Midbrain (tissue), 1 donor: Measurements from ENCODE around the gene CYB5D1.
A peak's percentile ranks its signal among the peaks of the same experiment; 100 is the strongest.
"Not testable (repeated sequence)": the region's sequence is repeated elsewhere in the genome, so short reads cannot be mapped to it uniquely, and the experiment has no call there.

ENCODE experiments used
- DNase-seq: peaks from one replicate; lab custom pipeline; 2025; lab: John Stamatoyannopoulos, UW

Gene CYB5D1, protein sequence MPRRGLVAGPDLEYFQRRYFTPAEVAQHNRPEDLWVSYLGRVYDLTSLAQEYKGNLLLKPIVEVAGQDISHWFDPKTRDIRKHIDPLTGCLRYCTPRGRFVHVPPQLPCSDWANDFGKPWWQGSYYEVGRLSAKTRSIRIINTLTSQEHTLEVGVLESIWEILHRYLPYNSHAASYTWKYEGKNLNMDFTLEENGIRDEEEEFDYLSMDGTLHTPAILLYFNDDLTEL

DNA sequence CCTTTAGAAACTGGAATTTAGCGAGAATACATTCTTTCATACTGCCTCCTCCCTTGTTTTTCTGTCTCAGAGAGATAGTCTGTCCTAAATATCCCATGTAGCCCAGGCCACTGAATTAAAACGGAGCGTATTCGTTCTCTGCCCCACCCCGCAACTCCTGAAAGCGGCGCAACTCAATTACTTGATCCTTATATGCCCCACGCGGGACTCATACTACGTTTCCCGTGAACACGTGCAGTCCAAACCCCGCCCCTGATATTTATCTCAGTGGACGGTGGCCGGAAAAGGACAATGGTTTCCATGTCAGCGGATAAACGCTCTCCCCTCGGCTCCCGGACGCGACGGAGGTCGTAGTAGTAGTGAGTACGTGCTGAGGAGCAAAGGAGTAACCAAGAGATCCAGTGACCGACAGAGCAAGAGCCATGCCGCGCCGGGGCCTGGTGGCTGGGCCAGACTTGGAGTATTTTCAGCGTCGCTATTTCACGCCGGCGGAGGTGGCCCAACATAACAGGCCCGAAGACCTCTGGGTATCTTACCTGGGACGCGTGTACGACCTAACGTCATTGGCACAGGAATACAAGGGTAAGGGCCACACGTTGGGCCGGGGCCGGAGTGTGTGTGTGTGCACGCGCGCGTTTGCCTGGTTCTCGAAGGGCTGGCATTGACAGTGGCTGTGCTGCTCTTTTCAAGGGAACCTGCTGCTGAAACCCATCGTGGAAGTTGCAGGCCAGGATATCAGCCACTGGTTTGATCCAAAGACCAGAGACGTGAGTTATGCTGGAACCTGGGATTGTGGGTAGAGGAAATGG lies at the start of gene CYB5D1:
Gene CYB5D1, plus strand, starts transcription at position 291 of the 809 bp plus-strand sequence. Its CDS starts 132 bp downstream, at position 423.
- DNase-seq = peak; percentile 97

DNA sequence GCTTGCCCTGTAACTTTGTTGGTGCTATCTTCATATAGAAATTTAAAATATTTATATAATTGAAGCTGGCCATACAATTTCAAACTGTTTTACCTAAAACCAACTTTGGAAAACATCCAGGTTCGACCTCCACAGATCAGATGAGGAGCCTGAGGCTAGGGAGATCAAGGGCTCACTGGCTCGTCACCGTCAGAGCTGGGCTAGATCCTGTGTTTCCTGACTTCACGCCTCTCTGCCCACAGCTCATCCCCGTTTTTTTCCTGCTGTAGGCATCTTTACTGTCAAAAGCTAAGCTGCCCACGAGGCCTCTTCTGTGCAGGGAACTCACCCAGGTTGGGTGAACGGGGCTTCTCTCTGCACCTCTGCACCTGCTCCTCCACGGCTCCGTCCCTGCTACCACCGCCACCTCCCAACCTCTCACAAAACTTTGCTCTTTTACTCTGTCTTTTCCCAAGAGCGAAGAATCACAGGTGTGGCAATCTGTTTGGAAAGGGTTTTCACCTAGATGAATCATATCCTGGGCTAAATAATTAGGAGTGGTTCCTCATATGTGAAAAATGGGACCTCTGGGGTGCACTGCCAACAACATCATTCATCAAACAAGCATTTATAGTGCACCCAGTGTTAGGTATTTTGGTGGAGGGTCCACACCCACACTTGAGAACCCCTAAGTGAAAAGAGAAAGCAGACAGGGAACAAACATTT lies 48.6 kb upstream of the CYB5D1 start:
- DNase-seq = no peak

DNA sequence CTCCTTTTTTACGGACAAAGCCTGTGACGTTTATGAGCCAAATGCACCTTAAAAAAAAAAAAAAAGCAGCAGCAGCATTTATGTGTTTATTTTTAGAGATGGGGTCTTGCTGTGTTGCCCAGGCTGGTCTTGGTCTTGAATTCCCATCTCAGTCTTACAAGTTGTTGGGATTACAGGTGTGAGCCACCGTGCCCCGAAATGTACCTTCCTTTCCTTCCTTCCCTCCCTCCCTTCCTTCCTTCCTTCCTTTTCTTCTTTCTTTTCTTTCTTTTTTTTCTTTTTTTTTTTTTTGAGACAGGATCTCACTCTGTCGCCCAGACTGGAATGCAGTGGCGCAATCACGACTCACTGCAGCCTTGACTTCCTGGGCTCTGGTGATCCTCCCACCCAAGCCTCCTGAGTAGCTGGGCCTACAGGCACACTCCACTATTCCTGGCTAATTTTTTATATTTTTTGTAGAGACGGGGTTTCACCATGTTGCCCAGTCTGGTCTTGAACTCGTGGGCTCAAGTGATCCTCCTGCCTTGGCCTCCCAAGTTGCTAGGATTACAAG lies 47.9 kb upstream of the CYB5D1 start:
- DNase-seq = not testable (repeated sequence)

DNA sequence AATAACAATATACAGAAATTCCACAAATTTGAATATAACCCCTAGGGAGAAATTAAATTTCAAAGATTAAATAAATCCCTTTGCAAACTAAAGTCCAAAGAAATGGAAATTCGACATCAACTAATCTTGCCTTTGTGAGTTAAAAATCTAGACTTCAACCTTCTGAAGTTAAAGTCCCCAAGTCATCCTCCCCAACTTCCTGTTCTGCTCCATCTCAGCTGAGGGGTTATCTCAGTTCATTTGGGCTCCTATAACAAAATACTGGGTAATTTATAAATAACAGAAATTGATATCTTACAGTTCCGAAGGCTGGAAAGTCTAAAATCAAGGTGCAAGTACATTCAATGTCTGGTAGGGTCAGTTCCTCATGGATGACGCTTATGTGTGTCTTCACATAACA lies 46.6 kb upstream of the CYB5D1 start:
- DNase-seq = no peak

DNA sequence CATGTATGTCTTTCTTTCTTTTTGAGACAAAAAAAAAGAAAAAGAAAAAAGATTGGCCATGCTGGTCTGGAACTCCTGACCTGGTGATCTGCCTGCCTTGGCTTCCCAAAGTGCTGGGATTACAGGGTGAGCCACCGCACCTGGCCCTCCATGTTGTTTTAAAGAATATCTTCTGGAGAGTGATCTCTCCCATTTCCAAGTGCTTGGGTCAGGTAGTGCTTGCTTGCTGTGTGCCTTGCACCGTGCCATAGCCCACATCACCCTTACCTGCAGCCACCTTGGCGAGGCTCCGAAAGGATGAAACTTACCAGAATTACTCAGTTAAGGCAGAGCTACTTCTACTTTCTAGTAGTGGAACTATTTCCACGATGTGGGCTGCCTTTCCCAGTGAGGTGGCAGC lies 42.8 kb upstream of the CYB5D1 start:
- no peak for DNase-seq

DNA sequence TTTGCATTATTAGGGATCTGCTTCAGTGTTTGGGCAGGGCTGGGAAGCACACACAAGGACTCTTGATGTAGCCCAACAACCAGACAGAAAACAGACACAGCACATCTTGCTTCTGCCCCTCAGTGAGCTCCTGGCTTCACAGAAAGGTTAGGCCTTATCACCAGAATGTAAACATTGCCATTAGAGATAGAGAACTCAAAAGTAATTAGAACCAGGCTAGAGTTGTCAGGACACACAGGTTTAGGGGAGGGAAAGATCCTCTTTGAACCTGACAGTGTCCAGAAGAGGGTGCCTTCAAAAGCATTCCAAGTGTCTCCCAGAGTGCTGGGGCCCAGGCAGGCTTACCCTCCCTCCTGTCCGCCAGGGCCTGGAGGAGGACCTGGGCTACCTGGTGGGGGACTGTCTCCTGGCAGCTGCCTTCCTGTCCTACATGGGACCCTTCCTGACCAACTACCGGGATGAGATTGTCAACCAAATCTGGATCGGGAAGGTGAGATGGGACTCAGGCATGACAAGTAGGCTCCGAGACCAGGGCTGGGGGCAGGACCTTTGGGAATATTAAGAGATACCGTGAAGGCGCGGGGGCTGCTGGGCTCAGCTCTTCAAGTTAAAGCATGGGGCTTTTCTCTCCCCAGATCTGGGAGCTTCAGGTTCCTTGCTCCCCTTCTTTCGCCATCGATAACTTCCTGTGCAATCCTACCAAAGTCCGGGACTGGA lies 40.7 kb upstream of the CYB5D1 start:
- no peak for DNase-seq

DNA sequence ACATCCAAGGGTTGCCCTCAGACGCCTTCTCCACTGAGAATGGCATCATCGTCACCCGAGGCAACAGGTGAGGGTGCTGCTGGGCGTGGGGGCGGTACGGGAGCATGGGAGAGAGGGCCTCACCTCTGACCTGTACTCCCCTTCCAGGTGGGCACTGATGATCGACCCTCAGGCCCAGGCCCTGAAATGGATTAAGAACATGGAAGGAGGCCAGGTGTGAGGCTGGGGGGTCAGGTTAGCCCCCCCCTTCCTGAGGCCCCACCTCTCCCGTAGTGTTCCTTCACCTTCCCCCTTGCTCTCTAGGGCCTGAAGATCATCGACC lies 40.2 kb upstream of the CYB5D1 start:
- no peak for DNase-seq

DNA sequence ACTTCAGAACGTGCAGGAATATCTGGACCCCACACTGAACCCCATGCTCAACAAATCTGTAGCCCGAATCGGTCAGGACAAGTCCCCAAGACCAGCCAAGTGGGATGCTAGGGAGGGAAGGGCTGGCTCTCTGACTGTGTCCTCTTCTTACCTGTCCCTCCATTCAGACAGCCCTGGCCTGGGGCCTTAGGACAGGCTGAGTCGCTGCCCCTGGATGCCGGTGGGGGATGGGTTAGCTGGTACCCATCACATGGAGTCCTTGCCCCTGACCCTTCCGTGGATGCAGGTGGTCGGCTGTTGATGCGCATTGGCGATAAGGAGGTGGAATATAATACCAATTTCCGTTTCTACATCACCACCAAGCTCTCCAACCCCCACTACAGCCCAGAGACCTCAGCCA lies 39.8 kb upstream of the CYB5D1 start:
- DNase-seq = no peak

DNA sequence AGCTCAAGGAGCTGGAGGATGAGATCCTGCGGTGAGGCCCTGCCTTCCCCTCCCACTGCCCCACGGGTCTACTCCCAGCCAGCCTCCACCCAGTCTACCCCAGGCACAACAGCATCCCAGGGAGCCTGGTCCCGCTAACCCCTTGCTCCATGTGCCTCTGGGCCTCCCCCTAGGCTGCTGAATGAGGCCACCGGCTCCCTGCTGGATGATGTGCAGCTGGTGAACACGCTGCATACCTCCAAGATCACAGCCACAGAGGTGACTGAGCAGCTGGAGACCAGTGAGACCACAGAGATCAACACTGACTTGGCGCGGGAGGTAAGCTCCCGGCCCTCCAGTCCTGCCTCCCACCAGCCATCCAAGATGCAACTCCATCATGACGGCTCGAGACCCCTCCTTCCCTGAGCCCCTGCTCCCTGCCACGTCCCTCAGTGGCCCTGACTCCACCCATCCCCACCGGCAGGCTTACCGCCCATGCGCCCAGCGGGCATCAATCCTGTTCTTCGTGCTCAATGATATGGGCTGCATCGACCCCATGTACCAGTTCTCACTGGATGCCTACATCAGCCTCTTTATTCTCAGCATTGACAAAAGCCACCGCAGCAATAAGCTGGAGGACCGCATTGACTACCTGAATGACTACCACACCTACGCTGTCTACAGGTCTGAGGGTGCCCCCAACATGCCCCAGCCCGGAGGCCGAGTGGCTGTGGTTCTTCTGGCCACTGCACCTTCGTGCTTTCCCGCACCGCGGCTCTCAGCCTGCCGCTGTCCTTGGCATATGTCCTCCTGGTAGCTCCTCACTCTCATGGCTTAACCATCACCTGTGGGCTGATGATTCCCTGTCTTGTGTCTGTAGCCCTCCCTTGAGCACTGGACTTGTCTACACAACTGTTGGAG lies 38.8 kb upstream of the CYB5D1 start:
- no peak for DNase-seq

DNA sequence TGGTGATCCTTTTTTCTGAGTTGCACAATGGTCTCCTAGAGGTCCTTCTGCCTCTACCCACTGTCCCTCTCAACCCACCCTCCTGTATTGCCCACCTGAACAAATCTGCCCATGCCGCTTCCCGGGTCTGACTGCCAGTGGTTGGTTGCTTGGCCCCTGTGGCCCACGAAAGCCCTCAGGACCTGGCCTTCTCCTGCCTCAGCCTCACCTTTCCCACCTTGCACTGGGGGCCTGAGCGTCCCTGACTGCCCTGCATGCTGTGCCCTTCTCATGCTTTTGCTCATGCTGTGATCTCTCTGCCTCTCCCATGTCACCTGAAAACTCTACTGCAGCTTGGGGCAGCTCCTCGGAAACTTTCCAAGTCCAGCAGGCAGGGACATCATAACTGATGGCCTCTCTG lies 37.6 kb upstream of the CYB5D1 start:
- DNase-seq = no peak

DNA sequence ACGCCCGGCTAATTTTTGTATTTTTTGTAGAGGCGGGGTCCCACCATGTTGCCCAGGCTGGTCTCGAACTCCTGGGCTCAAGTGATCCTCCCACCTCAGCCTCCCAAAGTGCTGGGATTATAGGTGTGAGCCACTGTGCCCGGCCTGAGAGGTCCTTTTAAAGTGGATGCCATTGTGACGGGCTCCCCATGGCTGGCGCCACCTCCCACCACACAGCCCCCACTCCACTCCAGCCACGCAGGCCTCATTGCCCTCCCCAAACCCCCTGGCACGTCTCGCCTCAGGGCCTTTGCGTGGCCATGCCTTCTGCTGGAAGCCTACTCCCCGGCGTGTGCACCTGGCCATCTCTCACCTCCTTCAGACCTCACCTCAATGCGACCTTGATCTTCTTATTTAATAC lies 35.7 kb upstream of the CYB5D1 start:
- no peak for DNase-seq

DNA sequence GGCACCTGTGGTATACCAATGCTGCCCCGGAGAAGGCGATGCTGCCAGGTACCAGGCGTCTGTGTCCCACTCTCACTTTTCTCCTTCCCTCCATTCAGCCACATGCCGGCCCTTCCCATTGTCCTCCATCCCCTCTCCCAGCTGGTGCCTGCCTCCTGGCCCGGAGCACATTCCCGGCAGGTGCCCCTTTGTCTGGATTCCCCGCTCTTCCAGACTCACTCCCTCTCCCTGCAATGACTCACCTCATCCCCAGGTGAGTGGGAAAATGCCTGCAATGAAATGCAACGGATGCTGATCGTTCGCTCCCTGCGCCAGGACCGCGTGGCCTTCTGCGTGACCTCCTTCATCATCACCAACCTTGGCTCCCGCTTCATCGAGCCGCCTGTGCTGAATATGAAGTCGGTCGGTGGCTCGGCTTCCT lies 34.2 kb upstream of the CYB5D1 start:
- DNase-seq = no peak

DNA sequence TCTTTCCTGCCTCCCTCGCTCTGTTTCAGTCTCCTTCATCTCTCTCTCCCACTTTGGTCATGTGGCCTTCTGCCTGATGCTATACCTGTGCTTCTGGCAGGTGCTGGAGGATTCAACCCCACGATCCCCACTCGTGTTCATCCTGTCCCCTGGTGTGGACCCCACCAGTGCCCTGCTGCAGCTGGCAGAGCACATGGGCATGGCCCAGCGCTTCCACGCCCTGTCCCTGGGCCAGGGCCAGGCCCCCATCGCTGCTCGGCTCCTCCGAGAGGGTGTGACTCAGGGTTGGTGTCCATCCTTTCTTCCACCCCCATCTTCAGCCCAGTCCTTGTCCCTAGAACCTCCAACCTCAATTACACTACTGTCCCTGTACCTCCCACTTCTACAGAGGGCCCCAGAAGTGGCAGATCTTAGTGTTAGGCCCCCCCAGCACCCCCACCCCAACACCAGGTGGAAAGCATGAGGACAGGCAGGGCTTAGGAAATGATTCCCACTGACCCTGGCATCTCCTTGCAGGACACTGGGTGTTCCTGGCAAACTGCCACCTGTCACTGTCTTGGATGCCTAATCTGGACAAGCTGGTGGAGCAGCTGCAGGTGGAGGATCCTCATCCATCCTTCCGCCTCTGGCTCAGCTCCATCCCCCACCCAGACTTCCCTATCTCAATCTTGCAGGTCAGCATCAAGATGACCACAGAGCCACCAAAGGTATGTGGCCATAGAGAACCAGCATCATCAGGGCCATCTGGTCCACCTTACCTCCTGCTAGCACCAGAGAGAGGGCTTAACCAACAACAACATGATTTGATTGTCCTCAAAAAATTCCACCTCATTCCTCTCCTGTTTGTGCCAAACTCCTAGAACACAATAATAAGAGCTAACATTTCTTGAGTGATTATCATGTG lies 33.5 kb upstream of the CYB5D1 start:
- no peak for DNase-seq

DNA sequence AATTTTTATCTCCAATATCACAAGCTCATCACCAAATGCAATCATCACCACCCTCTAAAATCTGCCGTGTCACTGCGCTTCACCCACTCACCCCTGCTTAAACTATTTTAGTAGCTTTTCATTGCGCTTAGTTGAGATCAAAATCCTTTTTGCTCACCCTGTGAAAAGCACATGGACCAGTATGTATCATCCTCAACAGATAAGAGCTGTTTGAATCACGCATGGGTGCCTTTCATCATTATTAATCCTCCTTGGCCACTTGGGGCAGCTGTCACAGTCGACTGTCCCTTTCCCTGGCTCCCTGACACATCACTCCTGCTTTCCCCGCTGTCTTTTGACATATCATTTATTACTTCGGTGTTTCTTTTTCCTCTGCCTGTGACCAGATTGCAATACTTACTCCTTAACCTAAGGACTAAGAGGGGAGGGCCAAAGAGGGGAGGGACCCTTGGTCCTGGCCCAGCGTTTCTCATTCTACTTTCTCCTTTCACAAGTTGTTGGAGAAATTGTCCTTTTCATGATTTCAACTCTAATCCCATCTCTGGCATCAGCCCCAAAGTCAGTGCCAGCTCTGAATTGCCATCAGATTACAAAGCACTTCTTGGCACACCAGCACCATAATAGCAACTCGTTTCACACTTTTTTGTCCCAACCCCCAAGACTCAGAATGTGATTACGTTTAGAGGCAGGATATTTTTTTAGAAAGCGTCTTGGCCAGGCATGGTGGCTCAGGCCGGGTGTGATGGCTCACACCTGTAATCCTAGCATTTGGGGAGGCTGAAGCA lies 32.4 kb upstream of the CYB5D1 start:
- DNase-seq = no peak

DNA sequence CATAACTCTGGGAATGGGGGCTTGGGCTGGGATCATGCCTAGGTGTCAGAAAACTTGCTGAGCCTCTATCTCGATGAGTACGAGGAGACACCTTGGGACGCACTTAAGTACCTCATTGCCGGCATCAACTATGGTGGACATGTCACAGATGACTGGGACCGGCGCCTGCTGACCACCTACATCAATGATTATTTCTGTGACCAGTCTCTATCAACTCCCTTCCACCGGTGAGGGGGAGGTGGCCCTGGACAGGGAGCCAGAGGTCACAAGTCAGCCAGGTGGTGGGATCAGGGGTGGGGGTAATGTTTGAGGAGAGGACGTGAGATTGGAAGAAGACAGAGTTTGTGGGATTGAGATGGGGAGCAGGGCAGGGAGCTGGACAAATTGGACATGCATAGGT lies 27.2 kb upstream of the CYB5D1 start:
- no peak for DNase-seq

DNA sequence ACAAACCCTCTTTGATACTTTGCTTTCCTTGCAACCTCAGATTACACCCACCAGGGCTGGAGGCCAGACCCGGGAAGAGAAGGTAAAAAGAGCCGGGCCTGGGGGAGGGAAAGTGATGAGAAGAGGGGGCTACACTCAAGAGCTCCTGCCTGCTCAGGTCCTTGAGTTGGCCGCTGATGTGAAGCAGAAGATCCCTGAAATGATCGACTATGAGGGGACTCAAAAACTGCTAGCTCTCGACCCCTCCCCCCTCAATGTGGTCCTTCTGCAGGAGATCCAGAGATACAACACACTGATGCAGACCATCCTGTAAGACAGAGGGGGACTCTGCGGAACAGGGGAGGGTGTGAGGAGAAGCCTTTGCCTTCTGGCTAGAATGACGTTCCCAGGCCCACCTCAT lies 26.6 kb upstream of the CYB5D1 start:
- no peak for DNase-seq

DNA sequence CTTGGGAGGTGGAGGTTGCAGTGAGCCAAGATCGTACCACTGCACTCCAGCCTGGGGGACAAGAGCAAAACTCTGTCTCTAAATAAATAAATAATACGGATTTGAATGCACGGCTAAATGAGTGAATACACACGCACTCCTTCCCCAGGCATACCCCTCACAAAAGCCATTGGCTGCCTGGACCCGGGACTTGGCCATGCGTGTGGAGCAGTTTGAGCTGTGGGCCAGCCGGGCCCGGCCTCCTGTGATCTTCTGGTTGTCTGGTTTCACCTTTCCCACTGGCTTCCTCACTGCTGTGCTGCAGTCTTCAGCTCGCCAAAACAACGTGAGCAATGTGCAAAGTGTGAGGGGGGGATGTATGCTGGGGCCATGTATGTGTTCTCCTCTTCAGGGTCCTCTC lies 25.4 kb upstream of the CYB5D1 start:
- DNase-seq = no peak

DNA sequence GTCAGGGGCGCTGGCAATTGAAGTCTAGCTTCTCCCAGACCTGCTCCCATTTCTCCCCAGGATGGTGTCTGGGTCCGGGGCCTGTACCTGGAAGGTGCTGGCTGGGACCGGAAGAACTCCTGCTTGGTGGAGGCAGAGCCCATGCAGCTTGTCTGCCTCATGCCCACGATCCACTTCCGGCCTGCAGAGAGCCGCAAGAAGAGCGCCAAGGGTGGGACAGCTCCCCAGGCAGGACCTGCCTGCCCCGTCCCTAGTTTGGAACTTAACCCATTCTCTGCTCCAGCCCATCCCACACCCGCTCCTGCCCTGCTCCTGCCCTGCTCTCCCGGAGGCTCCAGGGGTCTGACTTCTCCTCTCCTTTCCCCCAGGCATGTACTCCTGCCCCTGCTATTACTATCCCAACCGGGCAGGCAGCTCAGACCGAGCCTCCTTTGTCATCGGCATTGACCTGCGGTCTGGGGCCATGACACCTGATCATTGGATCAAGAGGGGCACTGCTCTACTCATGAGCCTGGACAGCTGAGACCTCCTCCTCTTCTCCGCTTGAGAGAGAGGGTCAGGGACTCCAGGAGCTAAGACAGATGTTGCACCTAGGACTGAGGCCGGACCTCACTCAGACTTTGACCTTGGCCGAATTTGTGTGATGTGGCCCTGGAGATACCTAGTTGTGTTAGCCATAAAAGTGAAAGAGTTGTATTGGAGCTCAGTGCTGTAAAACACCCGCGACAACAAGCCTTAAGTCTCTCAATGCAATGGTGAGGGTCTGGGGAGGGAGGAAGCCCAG lies 24.6 kb upstream of the CYB5D1 start:
- no peak for DNase-seq
